Measurements from ENCODE around the gene ZFAND3.
"Not testable (repeated sequence)": the region's sequence is repeated elsewhere in the genome, so short reads cannot be mapped to it uniquely, and the experiment has no call there.

Gene ZFAND3

DNA sequence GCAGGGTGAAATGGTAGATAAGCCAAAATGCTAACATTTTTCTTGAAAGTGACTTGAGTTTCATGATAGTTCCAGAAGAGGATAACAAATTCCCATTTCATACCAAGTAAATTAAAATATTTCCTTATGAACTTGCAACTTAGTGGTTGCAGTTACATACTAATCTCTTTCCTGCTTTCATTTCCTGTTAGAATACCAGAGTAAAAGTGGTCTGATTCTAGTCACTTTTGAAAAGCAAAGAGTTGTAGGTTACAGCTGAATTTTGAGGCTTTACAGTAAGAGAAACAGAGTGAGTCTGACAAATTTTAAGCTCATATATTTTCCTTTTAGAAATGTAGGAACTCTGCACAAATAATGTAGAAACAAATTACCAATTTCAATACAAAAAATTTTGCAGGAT, 117.4 kb downstream of the ZFAND3 start:
- DNase-seq (ENCODE audit: low read depth): no peak

DNA sequence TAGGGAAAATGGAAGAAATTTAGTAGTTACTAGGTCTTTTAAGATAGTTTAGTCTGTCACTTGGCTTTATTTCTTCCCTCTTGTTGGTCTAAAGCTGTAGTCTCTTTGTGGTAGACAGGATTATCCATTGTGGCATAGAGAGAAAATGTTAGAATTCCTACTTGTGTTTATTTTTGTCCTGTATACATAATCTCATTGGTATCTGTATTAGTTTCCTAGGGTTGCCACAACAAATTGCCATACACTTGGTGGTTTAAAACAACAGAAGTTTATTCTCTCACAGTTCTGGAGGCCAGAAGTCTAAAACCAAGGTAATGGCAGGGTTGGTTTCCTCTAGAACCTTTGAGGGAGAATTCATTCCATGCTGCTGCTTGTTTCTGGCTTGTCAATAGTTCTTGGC, 119.4 kb downstream of the ZFAND3 start:
- no peak for DNase-seq (ENCODE audit: low read depth)

DNA sequence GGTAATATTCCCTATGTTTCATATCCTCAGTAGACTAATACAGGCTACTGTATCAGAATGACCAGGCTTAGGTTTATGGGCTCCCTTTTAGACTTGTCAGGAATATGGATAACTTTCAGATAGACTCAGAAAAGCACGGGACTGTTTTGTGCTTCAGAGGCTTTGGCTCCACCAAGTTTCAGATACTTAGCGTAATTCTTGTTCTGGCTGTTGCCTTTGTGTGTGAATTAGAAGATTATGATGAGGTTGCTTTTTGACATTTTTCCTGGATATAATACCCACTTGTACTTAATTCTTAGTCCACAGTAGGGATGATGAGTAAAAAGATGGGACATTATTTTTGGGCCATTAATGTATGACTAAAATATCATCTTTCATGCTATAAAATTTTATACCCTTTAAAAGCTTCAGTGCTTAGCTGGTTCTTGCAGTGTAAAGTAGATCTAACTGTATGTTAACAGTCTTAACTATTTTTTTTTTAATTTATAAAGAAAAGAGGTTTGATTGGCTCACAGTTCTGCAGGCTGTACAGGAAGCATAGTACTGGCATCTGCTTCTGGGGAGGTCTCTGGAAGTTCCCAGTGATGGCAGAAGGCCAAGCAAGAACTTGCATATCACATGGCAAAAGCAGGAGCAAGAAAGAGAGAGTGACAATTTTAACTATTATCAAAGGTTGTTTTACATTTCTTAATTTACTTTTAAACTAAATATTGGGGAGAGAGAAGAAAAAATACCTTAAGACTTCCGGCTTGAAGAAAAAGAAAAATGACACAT, 120.7 kb downstream of the ZFAND3 start:
- no peak for DNase-seq (ENCODE audit: low read depth)

DNA sequence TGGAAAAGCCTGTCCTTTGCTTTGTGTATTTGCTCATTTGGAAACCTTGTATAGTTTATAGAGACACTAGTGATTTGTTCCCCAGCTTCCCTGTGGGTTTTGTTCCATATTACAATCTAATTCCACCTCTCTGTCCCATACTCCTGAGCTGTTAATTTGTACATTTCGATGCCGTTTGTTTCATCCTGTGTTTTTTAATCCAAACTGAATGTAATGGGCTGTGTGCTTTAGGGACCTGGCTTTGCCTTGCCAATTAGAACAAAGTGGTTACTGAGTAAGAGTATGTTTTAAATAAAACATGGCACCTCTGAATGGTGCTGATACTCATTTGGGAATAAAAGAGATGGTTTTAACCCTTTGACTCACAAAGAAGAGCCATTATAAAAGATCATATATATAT, 122.3 kb downstream of the ZFAND3 start:
- no peak for DNase-seq (ENCODE audit: low read depth)

DNA sequence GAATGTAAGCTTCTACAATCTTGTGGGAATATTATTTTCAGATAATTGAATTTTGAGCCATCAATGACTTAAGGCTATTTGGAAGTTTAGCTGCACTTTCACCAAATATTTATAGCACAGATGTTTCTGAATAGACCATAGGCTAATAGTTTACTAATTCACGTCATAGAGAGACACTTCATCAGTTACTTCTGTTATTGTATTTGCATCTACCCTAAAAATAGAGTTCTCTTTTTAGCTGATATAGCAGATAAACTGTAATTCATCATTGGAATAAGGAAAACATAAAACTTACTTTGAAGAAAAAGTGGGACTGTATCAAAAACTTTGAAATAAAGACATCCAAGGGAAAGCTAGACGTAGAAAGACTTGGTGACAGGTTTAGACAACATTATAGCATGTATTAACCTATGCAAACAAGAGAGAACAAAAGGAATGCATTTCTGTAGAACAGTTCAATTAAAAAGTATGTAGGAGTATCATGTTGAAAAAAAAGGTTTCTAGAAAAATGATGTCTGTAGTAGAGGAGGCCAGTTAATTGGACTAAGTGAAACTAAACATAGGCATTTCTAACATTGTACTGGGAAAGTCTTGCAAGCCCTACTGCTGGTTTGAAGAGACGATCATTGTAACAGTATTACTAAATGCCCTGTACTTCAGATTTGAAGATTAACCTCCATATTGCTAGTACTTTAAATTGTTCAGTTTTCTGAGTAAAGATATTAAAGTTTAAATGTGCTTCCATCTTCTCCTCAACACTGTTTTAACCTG, 123.3 kb downstream of the ZFAND3 start:
- no peak for DNase-seq (ENCODE audit: low read depth)

DNA sequence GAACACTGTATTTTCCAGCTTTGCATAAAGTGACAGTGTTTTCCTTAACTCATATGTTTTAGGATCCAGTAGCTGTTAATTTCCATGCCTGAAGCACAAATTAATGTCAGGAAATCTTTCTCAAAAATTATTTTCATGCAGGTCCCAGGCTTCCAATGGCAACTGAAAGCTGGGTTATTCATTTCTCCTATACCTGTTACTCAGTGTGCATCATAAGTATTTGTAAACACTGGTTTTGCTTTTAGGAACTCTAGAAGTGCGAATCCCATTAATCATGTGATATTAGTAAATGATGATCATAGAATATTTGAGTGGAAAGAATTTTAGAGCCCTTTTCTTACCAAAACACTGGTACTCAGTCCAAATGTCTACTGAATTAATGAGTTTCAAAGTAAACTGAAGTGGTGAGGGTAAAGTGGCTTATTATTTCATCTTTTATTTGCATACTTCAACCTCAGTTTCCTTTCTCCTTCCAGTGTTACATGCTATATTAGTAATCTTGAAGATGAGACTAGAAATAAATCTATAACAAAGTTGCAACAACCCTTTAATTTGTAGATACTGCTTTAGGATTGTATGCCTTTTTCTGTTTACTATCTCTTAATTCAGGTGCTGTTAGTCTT, 124.0 kb downstream of the ZFAND3 start:
- DNase-seq (ENCODE audit: low read depth): no peak

DNA sequence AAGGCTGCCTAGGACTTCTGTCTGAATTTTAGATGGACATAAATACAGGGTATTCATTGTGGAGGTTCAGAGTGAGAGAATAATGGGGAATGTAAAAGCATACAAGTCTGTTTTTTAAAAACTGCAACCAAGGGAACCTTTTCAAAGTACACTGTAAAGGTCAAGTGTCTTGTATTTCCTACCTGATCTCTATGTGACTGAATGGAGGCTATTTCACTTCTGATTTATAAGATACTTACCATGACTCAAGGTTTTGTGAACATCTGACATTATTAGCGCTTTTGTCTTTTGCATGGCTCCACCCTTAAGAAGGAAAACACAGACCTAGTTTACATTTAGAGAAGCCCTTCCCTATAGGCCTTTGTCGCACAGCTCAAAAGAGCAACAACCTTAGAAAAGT, 126.5 kb downstream of the ZFAND3 start:
- DNase-seq (ENCODE audit: low read depth): no peak

DNA sequence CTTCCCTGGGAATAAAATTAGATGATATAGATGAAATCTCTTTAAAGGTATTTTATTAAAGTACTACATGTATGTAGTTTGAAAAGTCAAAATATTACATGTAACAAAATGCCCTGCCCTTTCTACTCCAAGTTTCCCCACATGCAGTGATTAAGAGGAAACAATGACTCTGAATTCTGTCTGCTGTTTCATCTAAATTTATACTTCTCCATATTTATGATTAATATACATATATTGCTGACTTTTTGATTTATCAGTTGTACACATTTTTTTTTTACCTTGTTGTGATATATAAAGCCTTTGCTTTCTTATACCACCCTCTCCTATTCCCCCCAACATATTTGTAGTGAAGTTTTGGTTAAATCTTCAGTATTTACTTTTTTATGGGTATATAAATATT, 127.9 kb downstream of the ZFAND3 start:
- DNase-seq (ENCODE audit: low read depth): no peak

DNA sequence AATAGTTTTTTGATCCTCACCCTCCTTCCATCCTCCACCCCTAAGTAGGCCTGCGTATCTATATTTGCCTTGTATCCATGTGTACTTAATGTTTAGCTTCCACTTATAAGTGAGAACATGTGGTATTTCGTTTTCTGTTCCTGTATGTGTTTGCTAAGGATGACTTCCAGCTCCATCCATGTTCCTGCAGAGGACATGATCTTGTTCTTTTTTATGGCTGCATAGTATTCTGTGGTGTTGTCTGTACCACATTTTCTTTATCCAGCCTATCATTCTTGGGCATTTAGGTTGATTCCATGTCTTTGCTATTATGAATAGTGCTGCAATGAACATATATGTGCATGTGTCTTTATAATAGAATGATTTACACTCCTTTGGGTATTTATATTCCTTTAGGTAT, 129.1 kb downstream of the ZFAND3 start:
- not testable (repeated sequence) for DNase-seq (ENCODE audit: low read depth)

DNA sequence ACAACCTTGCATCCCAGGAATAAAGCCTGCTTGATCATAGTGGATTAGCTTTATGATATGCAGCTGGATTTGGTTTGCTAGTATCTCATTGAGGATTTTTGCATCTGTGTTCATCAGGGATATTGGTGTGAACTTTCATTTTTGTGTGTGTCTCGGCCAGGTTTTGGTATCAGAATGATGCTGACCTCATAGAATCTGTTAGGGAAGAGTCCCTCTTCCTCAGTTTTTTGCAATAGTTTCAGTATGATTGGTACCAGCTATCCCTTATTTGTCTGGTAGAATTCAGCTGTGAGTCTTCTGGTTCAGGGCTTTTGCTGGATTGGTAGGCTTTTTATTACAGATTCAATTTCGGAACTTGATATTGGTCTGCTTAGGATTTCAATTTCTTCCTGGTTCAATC, 132.5 kb downstream of the ZFAND3 start:
- no peak for DNase-seq (ENCODE audit: low read depth)

DNA sequence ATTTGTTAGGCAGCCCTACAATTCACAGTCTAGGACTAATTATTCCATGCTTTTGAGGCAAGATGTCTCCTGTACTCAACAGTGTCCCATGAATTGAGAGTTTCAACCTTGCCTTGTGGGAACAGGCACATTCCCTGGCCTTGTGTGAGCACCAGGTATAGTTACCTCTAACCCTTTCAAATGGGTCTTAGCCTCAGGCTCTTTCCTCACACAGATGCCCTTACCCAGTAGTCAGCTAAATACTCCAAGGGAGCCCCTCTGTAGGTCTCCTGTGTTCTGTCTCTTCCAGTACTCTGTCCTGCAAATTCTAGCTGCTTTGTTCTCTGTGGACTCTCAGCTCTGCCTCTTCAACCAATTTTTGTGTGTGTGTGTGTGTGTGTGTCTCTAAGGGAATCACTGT, 135.3 kb downstream of the ZFAND3 start:
- DNase-seq (ENCODE audit: low read depth): no peak

DNA sequence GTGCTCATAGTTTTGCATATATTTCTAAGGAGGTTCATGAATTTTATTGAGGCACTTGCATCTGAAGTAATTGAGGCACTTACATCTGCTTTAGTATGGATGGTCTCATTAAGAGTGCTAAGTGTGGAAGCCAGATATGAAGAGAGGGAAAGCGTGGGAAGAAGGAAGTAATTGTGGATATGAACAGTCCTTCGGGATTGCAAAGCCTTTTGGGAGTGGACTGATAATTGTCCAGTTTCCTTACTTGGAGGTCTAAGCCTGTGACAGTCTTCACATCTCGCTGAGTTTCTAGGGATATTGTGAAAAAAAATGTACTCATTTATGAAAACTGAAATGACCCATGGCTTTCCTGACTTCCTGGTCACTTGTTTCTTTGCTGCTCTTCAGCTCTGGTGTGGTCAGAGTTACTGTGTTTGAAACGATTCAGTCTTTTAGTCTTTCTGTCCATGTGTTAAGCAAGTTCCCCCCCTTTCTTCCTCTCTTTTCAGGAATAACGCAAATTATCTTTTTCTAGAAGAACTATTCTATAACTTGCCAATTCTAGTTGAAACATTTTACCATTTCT, 137.3 kb downstream of the ZFAND3 start:
- DNase-seq (ENCODE audit: low read depth): no peak

DNA sequence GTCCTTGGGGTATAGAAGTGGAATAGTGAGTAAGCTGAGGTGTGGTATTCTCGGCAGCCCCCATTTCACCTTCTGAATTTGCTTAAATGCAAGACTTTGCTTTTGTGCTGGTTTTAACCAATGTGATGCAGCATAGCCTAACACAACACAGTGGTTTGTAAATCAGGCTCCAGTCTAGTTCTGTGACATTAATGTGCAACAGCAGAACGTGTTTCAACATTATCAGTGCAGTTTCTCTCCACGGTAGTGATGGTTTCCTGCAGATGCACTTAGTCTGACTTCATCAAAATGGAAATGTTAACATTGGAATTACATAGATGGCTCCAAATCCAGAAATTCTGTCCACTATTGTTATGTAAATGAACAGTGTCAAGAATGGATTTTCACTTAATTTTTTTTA, 139.5 kb downstream of the ZFAND3 start:
- no peak for DNase-seq (ENCODE audit: low read depth)

DNA sequence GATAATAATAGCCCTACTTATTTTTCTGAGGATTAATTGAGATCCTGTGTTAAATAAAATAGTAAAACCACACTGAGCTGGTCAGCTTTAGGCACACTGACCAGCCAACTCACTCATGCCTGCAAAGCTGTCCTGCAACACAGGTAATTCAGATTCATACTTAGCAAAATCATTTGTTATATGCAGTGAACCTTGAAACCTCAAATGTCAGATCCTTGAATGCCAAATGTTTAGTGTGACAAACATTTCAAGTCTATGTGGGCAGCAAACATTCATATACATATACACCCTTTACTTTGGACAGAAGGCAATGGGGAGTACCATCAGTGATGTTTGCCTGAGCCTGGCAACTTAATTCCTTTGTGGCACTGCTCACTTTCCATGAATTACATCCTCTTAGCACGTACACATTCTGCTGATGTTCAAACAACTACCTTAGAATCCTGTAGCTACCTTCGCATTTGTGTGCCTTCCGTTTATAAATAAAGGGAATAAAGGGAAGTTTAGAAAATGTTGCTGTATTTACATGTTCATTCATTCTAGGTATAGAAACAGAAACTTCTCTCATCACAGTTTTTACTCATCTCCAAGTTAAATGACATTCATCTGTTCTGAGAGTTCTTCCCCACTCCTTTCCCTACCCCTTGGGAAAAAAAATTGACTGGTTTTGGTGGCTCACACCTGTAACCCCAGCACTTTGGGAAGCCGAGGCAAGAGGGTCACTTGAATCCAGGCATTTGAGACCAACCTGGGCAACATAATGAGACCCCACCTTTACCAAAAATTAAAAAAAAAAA, 140.8 kb downstream of the ZFAND3 start:
- DNase-seq (ENCODE audit: low read depth): no peak

DNA sequence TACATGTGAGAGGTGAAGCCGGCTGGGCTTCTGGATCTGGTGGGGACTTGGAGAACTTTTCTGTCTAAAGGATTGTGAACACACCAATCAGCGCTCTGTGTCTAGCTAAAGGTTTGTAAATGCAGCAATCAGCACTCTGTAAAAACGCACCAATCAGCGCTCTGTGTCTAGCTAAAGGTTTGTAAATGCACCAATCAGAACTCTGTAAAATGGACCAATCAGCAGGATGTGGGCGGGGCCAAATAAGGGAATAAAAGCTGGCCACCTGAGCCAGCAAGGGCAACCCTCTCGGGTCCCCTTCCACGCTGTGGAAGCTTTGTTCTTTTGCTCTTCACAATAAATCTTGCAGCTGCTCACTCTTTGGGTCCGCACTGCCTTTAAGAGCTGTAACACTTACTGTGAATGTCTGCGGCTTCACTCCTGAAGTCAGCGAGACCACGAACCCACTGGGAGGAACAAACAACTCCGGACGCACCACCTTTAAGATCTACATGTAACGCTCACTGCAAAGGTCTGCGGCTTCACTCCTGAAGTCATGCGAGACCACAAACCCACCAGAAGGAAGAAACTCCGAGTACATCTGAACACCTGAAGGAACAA, 143.1 kb downstream of the ZFAND3 start:
- not testable (repeated sequence) for DNase-seq (ENCODE audit: low read depth)

DNA sequence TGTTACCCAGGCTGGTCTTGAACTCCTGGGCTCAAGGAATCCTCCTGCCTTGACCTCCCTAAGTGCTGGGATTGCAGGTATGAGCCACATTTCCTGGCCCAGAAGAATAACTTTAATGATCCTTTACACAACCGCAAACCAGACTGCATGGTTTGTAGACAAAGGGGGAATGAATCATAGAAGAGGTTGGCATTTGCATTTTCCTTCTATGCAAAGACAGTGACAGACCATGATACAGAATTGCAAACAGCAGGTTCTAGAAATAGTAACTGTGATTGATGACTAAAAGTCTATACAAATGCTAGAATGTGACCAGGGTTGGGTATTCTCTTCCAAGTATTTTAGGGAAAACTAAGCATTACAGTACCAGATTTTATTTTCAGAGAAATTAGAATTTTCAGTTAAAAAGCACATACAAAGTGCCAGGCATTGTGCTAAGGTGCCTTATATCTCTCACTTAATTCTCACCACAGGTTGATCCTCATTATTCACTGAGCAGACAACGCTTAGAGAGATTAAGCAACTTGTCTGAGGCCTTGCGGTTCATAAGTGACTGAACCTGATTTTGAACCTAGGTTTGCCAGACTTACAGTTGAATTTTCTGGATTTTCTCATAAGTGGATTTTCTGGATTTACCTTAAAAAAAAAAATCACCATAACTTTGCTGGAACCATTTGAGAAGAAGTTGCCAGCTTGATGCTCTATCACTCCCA, 146.6 kb downstream of the ZFAND3 start:
- DNase-seq (ENCODE audit: low read depth): no peak

DNA sequence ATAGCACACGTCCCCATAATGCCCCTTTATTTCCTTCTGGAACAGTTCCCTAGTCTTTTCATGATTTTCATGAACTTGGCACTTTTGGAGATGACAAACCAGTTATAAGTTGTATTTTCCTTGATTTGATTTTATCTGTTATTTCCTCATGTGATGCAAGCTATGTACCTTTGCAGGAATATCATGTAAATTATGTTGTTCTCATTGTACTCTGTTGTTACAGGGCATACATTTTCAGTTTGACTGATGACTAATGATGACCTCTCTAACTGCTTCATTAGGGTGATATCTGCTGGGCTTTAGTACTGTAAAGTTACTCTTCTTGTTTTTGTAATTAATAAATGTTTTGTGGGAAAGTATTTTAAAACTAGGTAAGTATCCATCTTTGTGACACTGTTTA, 147.3 kb downstream of the ZFAND3 start:
- no peak for DNase-seq (ENCODE audit: low read depth)

DNA sequence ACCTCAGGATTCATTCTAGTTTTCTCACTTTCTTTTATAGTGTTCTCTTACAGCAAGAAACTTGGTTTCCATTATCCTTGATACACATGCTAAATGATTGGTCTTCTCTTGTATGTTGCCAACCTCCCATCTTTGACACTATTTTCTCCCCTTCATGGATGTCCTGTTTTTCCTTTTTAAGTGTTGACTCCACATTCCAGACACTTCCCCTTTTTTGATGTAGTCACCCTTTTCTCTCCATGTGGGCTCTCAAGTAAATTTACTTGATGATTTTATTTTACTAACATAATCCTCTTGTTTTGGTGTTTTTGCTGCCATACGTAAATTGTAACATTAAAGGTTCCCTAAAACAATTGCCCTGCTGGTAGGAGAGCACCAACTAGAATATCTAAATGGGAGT, 148.1 kb downstream of the ZFAND3 start:
- no peak for DNase-seq (ENCODE audit: low read depth)

DNA sequence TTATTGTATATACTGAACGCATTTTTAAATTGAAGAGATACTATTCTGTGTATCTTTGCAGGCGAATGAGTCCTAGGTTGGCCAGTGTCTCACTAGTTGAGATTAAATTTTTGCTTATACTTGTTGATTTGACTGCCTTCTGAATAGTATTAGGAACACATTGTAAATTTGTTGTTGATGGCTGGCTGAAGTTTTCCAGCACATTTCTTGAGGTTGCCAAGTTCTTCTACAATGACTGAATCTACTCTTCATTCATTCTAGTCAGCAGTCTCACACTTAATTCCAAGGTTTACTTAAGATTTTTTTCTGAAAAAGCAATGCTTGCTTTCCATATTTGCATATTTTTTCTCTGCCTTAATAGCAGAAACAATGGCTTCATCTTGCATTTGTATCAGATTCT, 151.7 kb downstream of the ZFAND3 start:
- DNase-seq (ENCODE audit: low read depth): no peak

DNA sequence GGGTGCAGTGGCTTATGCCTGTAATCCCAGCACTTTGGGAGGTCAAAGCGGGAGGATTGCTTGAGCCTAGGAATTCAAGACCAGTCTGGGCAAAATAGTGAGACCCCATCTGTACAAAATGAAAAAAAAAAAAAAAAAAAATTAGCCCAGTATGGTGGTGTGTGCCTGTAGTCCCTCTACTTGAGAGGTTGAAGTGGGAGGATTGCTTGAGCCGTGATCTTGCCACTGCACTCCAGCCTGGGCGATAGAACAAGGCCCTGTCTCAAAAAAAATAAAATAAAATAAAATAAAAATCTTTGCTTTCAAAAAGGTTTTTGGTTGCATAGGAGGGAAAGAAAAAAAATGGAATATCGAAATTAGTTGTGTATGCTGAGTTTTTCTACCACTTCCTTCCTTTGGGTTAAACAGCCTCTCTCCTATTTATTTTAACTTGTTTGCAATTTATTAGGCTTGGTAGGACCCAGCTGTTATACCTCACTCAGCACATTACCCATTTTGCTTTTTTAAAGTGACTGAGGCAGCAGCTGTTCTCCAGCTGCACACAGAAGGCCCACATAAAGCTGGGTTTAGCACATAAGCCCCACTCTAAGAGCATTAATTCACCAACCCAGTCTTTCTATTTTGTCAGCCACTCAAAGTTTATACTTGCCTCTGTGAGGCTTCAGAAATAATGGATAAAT, 152.3 kb downstream of the ZFAND3 start:
- DNase-seq (ENCODE audit: low read depth): no peak
